C4-2B (cell line): ENCODE results near the gene IRF1.

Experiments used
- ZFX ChIP-seq: fragments of 450-650 bp; IDR thresholded peaks from 2 replicates; pipeline ENCODE4 v1.6.1; 2017
- TF ChIP-seq, protein P1 (sequence below): fragments of 450-650 bp; conservative IDR thresholded peaks from 2 replicates; pipeline ENCODE4 v1.5.1; 2017; ENCODE audit warnings: mild to moderate bottlenecking

DNA sequence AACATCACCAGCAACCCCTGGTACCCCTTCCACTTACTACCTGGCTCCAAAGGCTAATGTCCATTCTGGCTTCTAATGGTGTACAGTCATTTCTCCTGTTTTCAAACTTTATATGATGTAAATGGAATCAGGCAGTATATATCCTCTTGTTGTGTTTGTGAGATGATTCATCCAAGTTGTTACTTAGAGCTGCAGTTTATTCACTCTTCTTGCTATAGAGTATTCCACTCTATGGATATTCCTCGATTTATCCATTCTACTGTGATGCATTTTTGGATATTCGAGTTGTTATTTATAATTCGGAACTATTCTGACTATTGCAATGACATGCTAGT lies 32.4 kb downstream of the IRF1 start:
- TF ChIP-seq, protein P1, sequence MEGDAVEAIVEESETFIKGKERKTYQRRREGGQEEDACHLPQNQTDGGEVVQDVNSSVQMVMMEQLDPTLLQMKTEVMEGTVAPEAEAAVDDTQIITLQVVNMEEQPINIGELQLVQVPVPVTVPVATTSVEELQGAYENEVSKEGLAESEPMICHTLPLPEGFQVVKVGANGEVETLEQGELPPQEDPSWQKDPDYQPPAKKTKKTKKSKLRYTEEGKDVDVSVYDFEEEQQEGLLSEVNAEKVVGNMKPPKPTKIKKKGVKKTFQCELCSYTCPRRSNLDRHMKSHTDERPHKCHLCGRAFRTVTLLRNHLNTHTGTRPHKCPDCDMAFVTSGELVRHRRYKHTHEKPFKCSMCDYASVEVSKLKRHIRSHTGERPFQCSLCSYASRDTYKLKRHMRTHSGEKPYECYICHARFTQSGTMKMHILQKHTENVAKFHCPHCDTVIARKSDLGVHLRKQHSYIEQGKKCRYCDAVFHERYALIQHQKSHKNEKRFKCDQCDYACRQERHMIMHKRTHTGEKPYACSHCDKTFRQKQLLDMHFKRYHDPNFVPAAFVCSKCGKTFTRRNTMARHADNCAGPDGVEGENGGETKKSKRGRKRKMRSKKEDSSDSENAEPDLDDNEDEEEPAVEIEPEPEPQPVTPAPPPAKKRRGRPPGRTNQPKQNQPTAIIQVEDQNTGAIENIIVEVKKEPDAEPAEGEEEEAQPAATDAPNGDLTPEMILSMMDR, result no peak
- TF ChIP-seq ZFX, result no peak
